Motor neuron (in vitro differentiated cells): Measurements from ENCODE around the gene RNASE13. TPM values are rescaled to one million over a fixed set of nuclear protein-coding genes. Genes with fewer than 3 reads are reported as not detected.
A peak's percentile ranks its signal among the peaks of the same experiment; 100 is the strongest.
"Not testable (repeated sequence)": the region's sequence is repeated elsewhere in the genome, so short reads cannot be mapped to it uniquely, and the experiment has no call there.

Experiments
- ATAC-seq, 8 experiments: fragments of 200-7000 bp; cut with Tn5 transposase; replicated peaks in 6 of 8; 2 replicates each; pipeline ENCODE4 v1.8.0; 2021; ENCODE audit warnings: mild to moderate bottlenecking in 8 of 8, moderate library complexity in 8 of 8
- H3K27ac ChIP-seq, 2 donors: fragments of 250-450 bp; sonication (Bioruptor Pico); 2 replicates each; pipeline ENCODE4 v1.9.0; 2021; ENCODE audit warnings: antibody characterized with exemption in 2 of 2, mild to moderate bottlenecking in 2 of 2, moderate library complexity in 1 of 2
- H3K4me1 ChIP-seq, 2 donors: fragments of 250-450 bp; sonication (Bioruptor Pico); replicated peaks in 1 of 2; 2 replicates each; pipeline ENCODE4 v1.6.1; 2021; ENCODE audit warnings: antibody characterized with exemption in 2 of 2, mild to moderate bottlenecking in 2 of 2, moderate library complexity in 1 of 2
- H3K4me3 ChIP-seq, 5 donors: fragments of 250-450 bp; sonication (Bioruptor Pico); 2 replicates each; pipeline ENCODE4 v1.9.0; 2021; ENCODE audit warnings: antibody characterized with exemption in 5 of 5, mild to moderate bottlenecking in 5 of 5, moderate library complexity in 4 of 5
- WGBS, 10 experiments: fragments of 450-650 bp; shearing (Covaris generic); methylation state at CpG; one replicate each; pipeline ENCODE4 v1.0.0; 2022; 5-methylcytosine and 5-hydroxymethylcytosine counted together
- in situ Hi-C, 9 experiments: fragments of 400-800 bp; cut with MboI; loops; one replicate each; pipeline ENCODE4 v1.15.0; 2021; ENCODE audit warnings: low sequenced_read_pairs in 9 of 9, low pct_unique_long_range_greater_than_20kb in 2 of 9; ENCODE audit not compliant: unreplicated experiment in 9 of 9
- total RNA-seq, 8 experiments: library from RNA; unstranded; fragments of 300-600 nt; gene quantifications; 2 replicates each; pipeline versions ENCODE4 v1.2.3 to v1.2.4, GENCODE V29; 2022

RNASE13 gene
- total RNA-seq, 8 experiments from 2014 or later, result 0.17 to 0.90 (median 0.70) TPM; not detected in 5

GRCh38 chr14:20998674-20999366 is 35.8 kb downstream of the RNASE13 start, which contains the start of gene SLC39A2:
Gene SLC39A2, plus strand, starts transcription at chr14:20999293. Its CDS starts 154 bp downstream, at chr14:20999447.
- no peaks in the 10 kb centered on the region for H3K4me1 ChIP-seq
- in situ Hi-C loops, result no loop called here
- no peak within 1 kb of the TSS for H3K27ac ChIP-seq
- WGBS, 10 experiments, result 0 to 100% (median 49%) methylated on average over 1 to 3 of the region's 6 CpGs; no CpG with 5 or more reads in 3 of the 10 experiments
- H3K4me3 ChIP-seq, result no peak within 1 kb of the TSS
- ATAC-seq, result peak in 3 of 8 experiments; percentile 88 to 99 (median 99)

- no peak overlapping the region for H3K4me3 ChIP-seq
- H3K27ac ChIP-seq, result no peak overlapping the region
- in situ Hi-C loops, result no loop called here
- ATAC-seq, result no peak
- no peaks in the 10 kb centered on the region for H3K4me1 ChIP-seq
- 28 to 95% (median 78%) methylated on average over 1 to 3 of the region's 3 CpGs; no CpG with 5 or more reads in 2 of the 10 experiments for WGBS, 10 experiments
Measured at GRCh38 chr14:20998139-20998538, 36.5 kb downstream of the RNASE13 start.

DNA sequence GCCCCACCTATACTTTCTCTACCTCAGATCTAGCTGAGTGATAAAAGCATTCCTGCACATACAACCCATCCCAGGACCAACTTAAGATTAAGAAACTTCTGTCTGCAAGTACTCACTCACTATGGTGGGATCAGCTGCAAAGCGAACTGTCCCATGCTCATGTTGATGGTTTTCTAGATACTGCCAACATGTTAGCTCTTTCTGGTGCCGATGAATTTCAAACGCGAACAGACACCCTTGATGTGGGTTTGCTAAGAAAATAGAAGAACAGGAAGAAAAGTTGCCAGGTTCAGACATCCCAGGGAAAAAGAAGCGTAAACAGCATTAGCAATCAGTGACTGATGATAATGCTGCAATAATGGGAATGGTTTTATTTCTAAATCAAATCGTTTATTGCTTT is 37.0 kb downstream of the RNASE13 start:
- Histone ChIP-seq H3K27ac (no peak overlapping the region), H3K4me1 (no peaks in the 10 kb centered on the region), H3K4me3 (no peak overlapping the region)
- in situ Hi-C loops, result no loop called here
- WGBS, 10 experiments, result 0 to 90% (median 79%) methylated on average over 1 to 6 of the region's 6 CpGs
- ATAC-seq, result no peak

- no peak overlapping the region for H3K27ac ChIP-seq
- no peak for ATAC-seq
- in situ Hi-C loops, result no loop called here
- H3K4me3 ChIP-seq, result no peak overlapping the region
- H3K4me1 ChIP-seq, result no peaks in the 10 kb centered on the region
- WGBS, 10 experiments, result 50 to 100% (median 82%) methylated on average over 1 to 4 of the region's 4 CpGs
Measured at GRCh38 chr14:20997115-20997514, 37.5 kb downstream of the RNASE13 start.

DNA sequence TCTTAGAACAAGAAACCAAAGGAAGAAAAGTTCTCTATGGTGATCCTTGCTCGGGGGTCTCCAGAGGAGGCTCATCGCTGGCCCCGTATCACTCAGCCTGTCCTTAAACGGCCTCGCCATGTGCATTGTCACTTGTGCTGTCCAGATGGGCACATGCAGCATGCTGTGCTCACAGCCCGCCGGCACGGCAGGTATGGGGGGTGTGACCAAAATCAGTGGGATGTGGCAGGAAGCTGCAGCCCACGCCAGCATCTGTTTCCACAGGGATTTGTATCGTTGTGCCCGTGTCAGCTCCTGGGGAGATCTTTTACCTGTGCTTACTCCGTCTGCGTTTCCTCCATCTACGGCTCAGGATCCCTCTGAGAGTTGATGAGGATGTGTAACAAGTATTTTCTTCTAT is 38.1 kb downstream of the RNASE13 start:
- Histone ChIP-seq H3K4me3 (no peak overlapping the region), H3K27ac (no peak overlapping the region), H3K4me1 (peaks cover 4 to 5% of the 10 kb centered on the region in 2 donors)
- in situ Hi-C loops, result no loop called here
- 76 to 100% (median 96%) methylated on average over 2 to 10 of the region's 14 CpGs; no CpG with 5 or more reads in 4 of the 10 experiments for WGBS, 10 experiments
- ATAC-seq, result no peak

GRCh38 chr14:20989787-20990600 is 44.6 kb downstream of the RNASE13 start, which contains the start of gene METTL17:
Gene METTL17, plus strand, starts transcription at chr14:20989980. Its CDS starts 23 bp downstream, at chr14:20990003.
- 0 to 3% (median 0%) methylated on average over 8 to 18 of the region's 42 CpGs; no CpG with 5 or more reads in 3 of the 10 experiments for WGBS, 10 experiments
- in situ Hi-C loops, result no loop called here
- H3K4me1 ChIP-seq, result peaks cover 14 to 18% of the 10 kb centered on the region in 2 donors
- H3K4me3 ChIP-seq, result peak within 1 kb of the TSS; percentile 53 to 93 (median 60)
- peak; percentile 93 to 99 (median 97) for ATAC-seq
- peak within 1 kb of the TSS; percentile 58 to 81 for H3K27ac ChIP-seq

- Histone ChIP-seq H3K27ac (peak overlapping the region; percentile 49 to 64), H3K4me3 (peak overlapping the region; percentile 53 to 93 (median 60)), H3K4me1 (peaks cover 14 to 18% of the 10 kb centered on the region in 2 donors)
- WGBS, 10 experiments, result 0 to 11% (median 3%) methylated on average over 2 to 5 of the region's 11 CpGs; no CpG with 5 or more reads in 3 of the 10 experiments
- ATAC-seq, result no peak
- in situ Hi-C loops, result no loop called here
Measured at GRCh38 chr14:20989471-20989786, 45.2 kb downstream of the RNASE13 start.

GRCh38 chr14:20988717-20989470 is 45.7 kb downstream of the RNASE13 start:
- in situ Hi-C loops, result no loop called here

GRCh38 chr14:20986811-20987210 is 47.8 kb downstream of the RNASE13 start:
- 0 to 70% (median 20%) methylated on average over 1 to 2 of the region's 2 CpGs; no CpG with 5 or more reads in 3 of the 10 experiments for WGBS, 10 experiments
- H3K4me3 ChIP-seq, result no peak overlapping the region
- H3K4me1 ChIP-seq, result peaks cover 13 to 15% of the 10 kb centered on the region in 2 donors
- no peak overlapping the region for H3K27ac ChIP-seq
- in situ Hi-C loops, result no loop called here
- peak in 4 of 8 experiments; percentile 14 to 48 (median 32) for ATAC-seq

More at GRCh38 chr14:20988717-20989470, 45.7 kb downstream of the RNASE13 start:
- Histone ChIP-seq H3K27ac (peak overlapping the region in 1 of 2 donors; percentile 64), H3K4me3 (peak overlapping the region in 4 of 5 donors; percentile 53 to 93 (median 72)), H3K4me1 (peaks cover 14 to 18% of the 10 kb centered on the region in 2 donors)
- ATAC-seq, result no peak
- WGBS, 10 experiments, result 10 to 100% (median 91%) methylated on average over 1 to 13 of the region's 15 CpGs; no CpG with 5 or more reads in 2 of the 10 experiments

- in situ Hi-C loops, H3K27ac ChIP-seq, ATAC-seq, H3K4me1 ChIP-seq, H3K4me3 ChIP-seq: not testable (repeated sequence)
- WGBS, 10 experiments, result 64 to 100% (median 80%) methylated on average over 1 to 4 of the region's 4 CpGs; no CpG with 5 or more reads in 3 of the 10 experiments
Measured at GRCh38 chr14:20985650-20986049, 49.0 kb downstream of the RNASE13 start.
